ENCODE measurements around the gene TMPRSS7.

GRCh38 chr3:112010636-112011035 is 23.9 kb upstream of the TMPRSS7 start:
- TF ChIP-seq, protein P1, sequence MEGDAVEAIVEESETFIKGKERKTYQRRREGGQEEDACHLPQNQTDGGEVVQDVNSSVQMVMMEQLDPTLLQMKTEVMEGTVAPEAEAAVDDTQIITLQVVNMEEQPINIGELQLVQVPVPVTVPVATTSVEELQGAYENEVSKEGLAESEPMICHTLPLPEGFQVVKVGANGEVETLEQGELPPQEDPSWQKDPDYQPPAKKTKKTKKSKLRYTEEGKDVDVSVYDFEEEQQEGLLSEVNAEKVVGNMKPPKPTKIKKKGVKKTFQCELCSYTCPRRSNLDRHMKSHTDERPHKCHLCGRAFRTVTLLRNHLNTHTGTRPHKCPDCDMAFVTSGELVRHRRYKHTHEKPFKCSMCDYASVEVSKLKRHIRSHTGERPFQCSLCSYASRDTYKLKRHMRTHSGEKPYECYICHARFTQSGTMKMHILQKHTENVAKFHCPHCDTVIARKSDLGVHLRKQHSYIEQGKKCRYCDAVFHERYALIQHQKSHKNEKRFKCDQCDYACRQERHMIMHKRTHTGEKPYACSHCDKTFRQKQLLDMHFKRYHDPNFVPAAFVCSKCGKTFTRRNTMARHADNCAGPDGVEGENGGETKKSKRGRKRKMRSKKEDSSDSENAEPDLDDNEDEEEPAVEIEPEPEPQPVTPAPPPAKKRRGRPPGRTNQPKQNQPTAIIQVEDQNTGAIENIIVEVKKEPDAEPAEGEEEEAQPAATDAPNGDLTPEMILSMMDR (IDR thresholded peaks at IDR 0.05; ENCODE audit: poor library complexity, severe bottlenecking) = no peak
- no peak for TF ChIP-seq MXI1 (conservative IDR thresholded peaks at IDR 0.05; ENCODE audit: poor library complexity, severe bottlenecking)
- no peak for TF ChIP-seq EP300 (conservative IDR thresholded peaks at IDR 0.05; ENCODE audit: poor library complexity, severe bottlenecking)
- no peak for TF ChIP-seq REST (IDR thresholded peaks at IDR 0.05; ENCODE audit: borderline replicate concordance)
- no peak for TF ChIP-seq EZH2 (IDR thresholded peaks at IDR 0.05; ENCODE audit: borderline replicate concordance, insufficient read depth, low read length, poor library complexity, severe bottlenecking)
- TF ChIP-seq POLR2AphosphoS5 (IDR thresholded peaks at IDR 0.05) = no peak
